GM19468 (cell line): Measurements from ENCODE around the gene TMPRSS5.

Experiments
- ATAC-seq: cut with Tn5 transposase; IDR thresholded peaks from one replicate; pipeline ENCODE4 v1.9.1; 2021; ENCODE audit warnings: mild to moderate bottlenecking, moderate library complexity, moderate number of reproducible peaks; ENCODE audit not compliant: unreplicated experiment; ENCODE audit errors: extremely low read depth

TMPRSS5 gene

GRCh38 chr11:113698515-113698914, 7.6 kb downstream of the TMPRSS5 start:
- no peak for ATAC-seq

- ATAC-seq, result no peak
Measured at GRCh38 chr11:113697756-113698407, 8.2 kb downstream of the TMPRSS5 start.

GRCh38 chr11:113697111-113697510, 9.0 kb downstream of the TMPRSS5 start:
- ATAC-seq, result no peak

GRCh38 chr11:113695207-113695606, 10.9 kb downstream of the TMPRSS5 start:
- ATAC-seq, result no peak

GRCh38 chr11:113694390-113694789, 11.7 kb downstream of the TMPRSS5 start:
- ATAC-seq, result no peak

GRCh38 chr11:113693030-113693429, 13.1 kb downstream of the TMPRSS5 start:
- ATAC-seq, result no peak

- ATAC-seq, result no peak
Measured at GRCh38 chr11:113690619-113691569, 15.2 kb downstream of the TMPRSS5 start.

- no peak for ATAC-seq
Measured at GRCh38 chr11:113689768-113690618, 16.1 kb downstream of the TMPRSS5 start.

- ATAC-seq, result no peak
Measured at GRCh38 chr11:113685654-113686359, 20.3 kb downstream of the TMPRSS5 start.

- no peak for ATAC-seq
Measured at GRCh38 chr11:113684496-113684895, 21.6 kb downstream of the TMPRSS5 start.

- ATAC-seq, result no peak
Measured at GRCh38 chr11:113683481-113684046, 22.5 kb downstream of the TMPRSS5 start.

- no peak for ATAC-seq
Measured at GRCh38 chr11:113681711-113682413, 24.2 kb downstream of the TMPRSS5 start.

GRCh38 chr11:113681282-113681681, 24.8 kb downstream of the TMPRSS5 start:
- no peak for ATAC-seq

GRCh38 chr11:113677685-113678084, 28.4 kb downstream of the TMPRSS5 start:
- no peak for ATAC-seq

GRCh38 chr11:113675565-113675964, 30.5 kb downstream of the TMPRSS5 start:
- ATAC-seq, result no peak

- ATAC-seq, result peak; percentile 57
Measured at GRCh38 chr11:113675003-113675561, 31.0 kb downstream of the TMPRSS5 start.

GRCh38 chr11:113674397-113674685, 31.8 kb downstream of the TMPRSS5 start:
- no peak for ATAC-seq

GRCh38 chr11:113673550-113674396, 32.3 kb downstream of the TMPRSS5 start:
- ATAC-seq, result no peak
